NK-92 (cell line): ENCODE measurements around the gene LAIR1.
"Not testable (repeated sequence)": the region's sequence is repeated elsewhere in the genome, so short reads cannot be mapped to it uniquely, and the experiment has no call there.

Experiments
- DNase-seq: peaks from one replicate; lab custom pipeline; 2025; ENCODE audit not compliant: unreplicated experiment; lab: John Stamatoyannopoulos, UW

The LAIR1 gene

DNA sequence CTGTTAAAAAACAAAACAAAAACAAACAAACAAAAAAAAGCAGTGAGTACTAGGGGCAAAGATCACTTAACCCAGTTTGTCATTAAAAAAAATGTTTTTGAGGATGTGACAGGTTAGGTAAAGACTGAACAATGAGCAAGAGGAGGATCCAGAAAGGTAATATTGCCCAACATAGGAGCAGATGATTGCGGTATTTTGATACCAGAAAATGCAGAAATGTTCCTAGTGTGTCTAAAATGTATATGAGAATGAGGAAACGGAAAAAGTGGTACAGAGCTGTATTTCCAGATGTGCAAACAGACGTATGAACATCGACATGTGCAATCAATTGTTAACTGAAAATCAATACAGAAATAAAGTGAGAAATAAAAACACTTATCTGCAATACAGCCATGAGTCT lies 20.9 kb downstream of the LAIR1 start:
- DNase-seq, result no peak

DNA sequence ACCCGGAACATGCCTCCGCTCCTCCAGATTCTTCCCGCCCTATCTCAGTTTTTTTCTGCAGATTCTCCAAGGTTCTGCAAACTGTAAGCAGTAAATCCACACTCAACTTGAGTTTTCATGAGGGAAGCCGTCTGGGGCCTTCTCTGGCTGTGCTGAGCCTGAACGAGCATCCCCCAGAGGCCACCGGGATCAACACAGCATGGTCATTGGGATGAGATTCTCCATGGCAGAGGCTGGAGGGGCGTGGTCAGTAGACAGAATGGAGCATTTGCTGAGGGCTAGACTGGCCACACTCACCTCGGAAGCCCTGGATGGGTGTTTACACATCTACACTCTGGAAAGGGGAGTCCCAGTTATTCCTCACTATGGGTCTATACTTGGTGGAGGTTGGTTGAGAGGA lies 23.4 kb downstream of the LAIR1 start:
- no peak for DNase-seq

DNA sequence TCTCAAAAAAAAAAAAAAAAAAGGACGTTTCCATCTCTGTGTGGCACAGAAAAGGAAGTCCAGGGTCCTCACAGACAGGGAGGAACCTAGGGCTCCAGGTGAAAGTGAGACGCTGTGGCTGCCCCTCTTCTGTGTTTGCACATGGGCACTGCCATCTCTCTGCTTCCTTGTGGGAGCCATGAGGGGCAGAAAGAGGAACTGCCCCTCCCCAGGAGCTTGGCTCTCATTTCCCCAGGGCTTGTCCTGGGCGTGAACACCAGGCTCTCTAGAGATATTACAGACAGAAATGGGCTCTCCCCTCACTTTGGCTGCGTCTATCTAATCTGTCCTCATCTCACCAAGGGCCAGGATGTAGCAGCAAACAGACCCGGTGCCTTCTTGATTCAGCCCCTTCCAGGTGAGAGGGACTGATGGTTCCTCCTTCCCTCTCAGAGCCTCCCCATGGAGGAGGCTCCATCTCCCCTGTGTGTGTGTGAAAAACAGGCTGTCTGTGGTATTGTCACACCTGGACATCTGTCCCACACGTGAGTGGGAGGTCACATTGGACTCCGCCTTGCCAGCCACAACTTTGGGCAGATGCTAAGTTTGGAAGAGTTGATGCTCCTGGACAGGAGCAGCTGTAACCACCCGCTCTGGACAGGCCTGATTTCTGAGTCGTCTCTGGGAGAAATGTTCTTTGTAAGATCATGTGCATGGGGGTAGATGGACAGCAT lies 24.9 kb downstream of the LAIR1 start:
- DNase-seq, result no peak

DNA sequence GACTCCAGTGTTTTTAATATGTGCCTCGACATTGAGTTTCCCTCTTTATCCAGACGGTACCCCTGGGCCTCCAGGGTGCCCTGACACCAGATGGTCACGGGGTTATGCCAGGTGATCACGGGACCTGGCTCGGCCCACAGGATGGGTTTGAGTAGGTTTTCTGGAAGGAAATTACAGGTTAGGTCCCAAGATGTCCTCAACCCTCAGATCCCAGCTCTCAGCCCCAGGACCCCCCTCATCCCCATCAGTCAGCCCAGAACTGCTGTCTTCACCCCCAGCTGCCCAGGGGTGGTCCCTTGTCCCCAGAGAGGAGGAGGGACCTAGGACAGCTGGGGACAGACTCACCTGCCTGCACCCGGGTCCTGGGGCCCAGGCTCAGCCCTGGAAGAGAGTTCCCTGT lies 26.2 kb downstream of the LAIR1 start:
- no peak for DNase-seq

DNA sequence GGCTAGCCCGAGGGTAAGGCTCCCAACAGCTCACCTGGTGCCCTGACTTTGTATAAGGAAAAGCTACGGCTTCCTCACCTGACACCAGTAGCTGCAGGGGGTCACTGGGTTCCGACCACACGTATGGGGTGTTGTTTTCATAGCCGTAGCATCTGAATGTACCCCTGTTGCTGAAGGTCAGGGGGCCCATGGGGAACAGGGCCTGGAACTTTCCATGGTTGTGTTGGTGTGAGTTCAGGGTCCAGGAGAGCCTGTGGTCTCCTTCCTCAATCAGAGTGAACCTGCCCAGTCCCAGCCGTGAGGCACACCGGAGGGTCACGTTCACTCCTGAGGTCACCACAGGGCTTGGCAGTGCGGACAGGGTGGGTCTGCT lies 26.9 kb downstream of the LAIR1 start:
- DNase-seq, result no peak

DNA sequence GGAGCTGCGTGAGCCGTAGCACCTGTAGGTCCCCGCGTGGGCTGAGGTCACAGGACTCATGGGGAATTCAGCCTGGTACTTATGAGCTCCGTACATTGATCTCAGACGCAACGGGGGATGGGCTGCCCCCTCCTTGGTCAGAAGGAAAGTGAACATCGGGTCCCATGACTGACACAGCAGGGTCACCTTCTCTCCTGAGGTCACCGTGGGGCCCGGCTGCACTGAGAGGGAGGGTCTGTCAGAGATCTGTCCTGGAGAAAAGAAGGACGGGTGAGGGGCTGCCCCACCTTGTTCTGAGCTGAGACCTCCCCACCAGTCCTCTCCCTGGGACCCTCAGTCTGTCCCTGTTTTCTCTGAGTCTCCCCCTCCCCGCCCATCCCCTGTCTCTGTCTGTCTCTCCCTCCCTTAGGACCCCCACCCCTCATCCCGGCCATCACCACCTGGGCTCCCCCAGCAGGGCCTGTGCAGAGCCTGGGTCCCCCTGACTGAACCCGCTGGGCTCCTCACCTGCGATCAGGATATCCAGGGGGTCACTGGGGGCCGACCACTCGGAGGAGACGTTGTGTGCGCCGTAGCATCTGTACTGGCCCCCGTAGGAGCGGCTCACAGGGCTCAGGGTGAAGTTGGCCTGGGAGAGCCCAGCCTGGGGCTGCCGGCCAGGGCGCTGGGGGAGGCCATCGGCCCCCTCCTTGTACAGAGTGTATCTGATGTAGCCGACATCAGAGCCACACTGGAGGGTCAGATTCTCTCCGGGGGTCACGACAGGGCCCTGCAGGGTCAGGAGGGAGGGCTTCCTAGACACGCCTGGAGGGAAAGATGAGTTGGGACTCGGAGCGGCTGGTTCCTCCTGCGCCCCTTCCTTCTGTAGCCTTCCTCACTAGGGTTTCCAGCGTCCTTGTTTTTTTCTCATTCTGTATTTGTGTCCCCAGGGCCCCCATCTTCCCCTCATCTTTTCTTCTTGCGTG lies 27.6 kb downstream of the LAIR1 start:
- DNase-seq, result no peak

DNA sequence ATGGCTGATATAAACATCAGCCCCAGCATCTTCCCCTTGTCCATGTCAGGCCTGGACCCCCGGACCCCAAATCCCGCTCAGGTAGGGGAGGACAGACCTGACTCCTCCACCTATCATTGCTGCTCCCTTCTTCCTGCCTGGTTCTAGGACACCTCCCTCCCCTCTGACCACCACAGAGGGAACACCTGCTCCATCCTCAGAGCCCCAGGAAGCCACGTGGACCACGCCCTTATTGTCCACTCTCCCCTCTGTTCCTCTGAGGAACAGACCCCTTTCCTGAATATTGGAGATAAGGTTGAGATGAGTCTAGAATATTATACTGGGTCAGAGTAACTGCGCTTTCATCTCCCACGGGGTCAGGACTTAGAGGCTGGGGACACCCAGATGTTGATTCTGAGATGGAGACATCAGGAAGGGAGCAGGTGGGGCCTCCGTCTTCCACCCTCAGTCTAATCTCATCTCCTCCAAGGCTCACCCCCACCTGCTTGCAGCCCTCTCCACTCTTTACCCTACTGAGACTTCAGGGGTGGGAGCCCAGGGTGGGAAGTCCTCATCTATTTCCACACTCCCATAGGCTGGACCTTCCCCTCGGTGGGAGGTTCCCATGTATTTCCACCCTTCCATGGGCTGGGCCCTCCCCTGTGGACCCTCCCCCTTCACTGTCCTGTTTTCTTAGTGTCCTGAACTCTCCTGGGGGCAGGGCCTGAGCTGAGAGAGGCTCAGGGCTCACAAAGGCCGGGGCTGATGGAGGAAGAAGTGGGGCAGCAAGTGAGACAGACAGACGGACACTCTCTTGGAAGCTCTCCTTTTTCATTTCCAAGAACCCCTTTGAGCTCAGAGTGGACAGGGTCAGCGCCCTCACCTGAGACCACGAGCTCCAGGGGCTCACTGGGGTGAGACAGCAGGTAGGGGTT lies 28.5 kb downstream of the LAIR1 start:
- DNase-seq, result no peak

DNA sequence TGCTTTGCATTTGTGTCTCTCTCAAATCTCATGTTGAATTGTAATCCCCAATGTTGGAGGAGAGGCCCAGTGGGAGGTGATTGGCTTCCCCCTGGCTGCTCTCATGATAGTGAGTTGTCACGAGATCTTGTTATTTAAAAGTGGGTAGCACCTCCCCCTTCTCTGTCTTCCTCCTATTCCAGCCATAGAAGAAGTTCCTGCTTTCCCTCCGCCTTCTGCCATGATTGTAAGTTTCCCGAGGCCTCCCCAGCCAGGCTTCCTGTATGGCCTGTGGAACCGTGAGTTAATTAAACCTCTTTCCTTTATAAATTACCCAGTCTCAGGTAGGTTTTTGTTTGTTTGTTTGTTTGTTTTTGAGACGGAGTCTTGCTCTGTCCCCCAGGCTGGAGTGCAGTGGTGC lies 29.6 kb downstream of the LAIR1 start:
- DNase-seq, result no peak

DNA sequence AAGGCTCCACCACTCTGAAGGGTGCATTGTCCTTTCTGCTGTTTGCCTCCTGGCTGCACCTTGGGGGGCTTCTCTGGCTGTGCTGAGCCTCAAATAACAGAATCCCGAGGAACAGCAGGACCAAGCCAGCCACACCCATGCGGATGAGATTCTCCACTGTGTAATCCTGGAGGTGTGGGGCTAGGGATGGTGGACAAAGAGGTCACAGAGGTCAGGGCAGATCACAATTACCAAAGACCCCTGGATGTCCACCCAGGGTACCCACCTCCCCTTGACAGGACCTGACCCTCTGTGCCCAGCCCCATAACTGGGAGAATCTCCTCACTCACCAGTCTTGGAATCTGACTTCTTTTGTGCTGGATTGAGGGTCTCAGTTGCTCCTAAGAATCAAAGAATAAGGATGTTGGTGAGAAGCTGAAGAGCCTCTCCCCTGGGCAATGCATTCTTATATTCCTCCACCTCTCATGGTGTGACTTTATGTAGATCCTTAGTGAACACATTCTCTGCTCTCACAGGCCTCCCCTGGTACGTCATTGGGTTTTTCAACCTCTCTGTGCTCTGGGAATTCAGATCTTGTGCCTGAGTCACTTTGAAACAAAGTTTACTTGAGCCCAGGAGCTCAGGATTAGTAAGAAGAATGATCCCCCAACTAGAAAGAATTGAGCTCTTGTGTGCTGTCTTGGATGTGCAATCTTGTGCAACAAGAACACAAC lies 31.0 kb downstream of the LAIR1 start:
- no peak for DNase-seq

DNA sequence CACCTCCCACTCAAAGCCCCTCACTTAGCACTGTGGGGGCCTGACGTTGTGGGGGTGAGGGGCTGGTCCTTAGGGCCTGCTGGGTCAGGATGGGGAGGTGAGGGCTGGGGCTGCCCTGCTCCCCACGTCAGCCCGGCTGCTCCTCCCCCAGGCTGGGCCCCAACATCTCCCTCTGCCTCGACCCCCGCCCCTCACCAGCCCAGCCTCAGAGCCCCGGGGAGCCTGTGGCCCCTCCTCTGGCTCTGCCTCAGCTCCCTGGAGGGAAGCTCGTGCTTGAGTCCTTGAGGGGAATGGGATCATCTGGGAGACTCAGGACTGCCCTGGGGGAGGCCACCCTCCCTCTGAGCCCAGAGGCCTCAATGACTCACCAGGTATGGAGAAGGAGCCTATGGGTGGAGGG lies 32.6 kb downstream of the LAIR1 start:
- DNase-seq, result no peak

DNA sequence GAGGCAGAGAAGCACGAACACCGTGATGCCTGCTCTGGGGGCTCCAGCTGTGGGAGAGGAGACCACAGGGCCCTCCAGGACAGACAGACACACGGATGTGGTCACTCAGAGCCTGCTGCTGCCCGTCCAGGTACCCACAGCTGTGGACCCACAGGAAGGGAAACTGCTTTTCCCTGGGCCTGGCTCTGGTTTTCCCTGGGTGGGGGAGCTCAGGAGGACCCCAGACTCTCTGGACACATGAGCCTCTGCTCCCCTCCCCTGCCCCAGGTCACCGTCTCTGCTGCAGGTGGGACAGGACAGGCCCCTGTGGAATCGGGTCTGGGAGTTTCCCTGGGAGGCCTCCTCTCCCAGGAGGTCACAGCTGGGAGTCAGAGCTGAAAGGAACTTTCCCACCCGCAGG lies 33.1 kb downstream of the LAIR1 start:
- no peak for DNase-seq

DNA sequence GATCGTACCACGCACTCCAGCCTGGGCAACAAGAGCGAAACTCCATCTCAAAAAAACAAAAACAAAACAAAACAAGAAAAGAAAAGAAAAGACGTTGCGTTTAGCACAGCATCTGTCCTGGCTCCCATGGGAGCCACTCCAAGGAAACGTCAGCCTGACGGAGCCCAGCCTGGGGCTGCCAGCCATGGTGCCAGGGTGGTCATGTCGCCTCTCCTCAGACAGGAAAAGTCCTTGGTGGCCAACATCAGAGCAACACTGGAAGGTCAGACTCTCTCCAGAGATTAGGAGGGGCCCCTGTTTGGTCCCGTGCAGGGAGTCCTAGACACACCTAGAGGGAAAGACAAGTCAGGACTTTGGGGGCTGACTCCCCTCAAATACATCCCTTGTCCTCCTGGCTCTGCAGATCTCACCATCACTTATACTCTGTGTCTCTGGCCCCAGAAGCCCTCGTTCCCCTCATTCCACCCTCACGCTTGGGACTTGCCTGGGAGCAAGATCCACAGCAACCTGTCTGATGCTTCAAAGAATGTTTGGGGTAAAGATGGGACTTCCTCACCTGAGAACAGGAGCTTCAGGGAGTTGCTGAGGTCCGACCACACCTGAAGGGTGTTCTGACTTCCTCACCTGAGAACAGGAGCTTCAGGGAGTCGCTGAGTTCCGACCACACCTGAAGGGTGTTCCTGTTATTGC lies 35.1 kb downstream of the LAIR1 start:
- no peak for DNase-seq

DNA sequence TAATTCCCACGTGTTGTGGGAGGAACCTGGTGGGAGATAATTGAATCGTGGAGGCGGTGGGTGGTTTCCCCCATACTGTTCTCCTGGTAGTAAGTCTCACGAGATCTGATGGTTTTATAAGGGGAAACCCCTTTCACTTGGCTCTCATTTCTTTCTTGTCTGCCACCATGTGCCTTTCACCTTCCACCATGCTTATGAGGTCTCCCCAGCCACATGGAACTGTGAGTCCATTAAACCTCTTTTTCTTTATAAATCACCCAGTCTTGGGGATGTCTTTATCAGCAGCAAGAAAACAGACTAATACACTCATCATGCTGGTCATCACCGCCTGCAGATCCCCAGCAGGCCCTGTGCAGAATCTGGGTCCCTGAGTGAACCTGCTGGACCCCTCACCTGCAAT lies 36.0 kb downstream of the LAIR1 start:
- DNase-seq, result not testable (repeated sequence)

DNA sequence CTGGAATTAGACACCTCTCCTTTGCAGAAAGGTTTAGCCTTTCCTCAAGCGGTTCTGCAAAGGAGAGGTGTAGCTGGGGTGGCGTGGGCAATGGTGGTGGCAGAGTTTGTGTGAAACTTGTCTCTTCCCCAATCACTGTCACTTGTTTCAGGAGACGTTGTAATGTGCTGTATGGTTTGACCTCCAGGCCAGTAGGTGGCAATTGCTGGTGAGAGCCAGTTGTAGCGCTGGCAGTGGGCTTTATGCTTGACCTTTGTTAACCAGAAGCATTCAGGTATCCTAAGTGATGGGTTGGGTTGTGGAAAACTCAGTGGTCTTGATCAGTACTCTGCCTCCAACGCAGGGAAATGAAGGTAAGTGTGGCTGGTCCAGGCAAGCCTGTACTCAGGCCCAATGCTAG lies 39.1 kb downstream of the LAIR1 start:
- no peak for DNase-seq

DNA sequence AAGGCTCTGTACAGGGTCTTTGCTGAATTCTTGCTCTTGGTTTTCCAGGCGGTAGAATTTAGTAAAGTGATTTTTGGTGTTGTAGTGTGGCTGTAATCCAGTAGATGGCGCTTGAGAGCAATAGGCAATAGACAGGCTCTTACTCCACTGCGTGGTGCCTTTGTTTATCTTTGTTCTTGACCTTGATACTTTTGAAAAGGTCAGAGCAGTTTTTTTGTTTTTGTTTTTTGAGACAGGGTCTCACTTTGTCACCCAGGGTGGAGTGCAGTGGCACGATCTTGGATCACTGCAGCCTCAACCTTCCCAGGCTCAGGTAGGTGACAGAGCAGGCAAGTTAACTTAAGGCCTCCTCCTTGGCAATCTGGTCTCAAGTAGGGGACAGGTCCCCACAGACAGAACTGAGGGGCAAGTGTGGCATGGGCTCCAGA lies 39.5 kb downstream of the LAIR1 start:
- no peak for DNase-seq

DNA sequence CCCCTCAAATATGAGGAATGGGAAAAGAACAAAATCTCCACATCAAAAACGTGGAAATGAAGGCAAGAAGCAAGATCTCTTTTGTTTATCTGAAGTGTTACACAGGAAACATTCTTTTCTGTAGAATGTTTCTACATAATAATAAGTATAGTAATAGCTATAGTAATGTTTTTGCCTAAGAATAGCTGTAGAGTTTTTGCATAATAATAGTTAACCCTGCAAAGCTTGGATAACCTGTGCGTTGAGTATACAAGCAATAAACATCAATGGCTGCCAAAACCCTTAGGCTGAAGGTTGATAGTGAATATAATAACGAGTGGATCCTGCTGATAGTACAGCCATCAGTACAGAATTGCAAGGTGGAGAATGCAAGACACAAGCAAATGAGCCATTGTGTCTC lies 40.7 kb downstream of the LAIR1 start:
- no peak for DNase-seq

DNA sequence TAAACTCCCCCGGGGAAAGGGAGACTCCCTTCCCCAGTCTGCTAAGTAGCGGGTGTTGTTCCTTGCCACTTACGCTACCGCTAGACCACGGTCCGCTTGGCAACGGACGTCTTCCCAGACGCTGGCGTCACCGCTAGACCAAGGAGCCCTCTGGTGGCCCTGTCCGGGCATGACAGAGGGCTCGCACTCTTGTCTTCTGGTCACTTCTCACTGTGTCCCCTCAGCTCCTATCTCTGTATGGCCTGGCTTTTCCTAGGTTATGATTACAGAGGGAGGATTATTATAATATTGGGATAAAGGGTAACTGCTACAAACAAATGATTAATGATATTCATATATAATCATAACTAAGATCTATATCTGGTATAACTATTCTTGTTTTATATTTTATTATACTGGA lies 41.8 kb downstream of the LAIR1 start:
- DNase-seq, result not testable (repeated sequence)

DNA sequence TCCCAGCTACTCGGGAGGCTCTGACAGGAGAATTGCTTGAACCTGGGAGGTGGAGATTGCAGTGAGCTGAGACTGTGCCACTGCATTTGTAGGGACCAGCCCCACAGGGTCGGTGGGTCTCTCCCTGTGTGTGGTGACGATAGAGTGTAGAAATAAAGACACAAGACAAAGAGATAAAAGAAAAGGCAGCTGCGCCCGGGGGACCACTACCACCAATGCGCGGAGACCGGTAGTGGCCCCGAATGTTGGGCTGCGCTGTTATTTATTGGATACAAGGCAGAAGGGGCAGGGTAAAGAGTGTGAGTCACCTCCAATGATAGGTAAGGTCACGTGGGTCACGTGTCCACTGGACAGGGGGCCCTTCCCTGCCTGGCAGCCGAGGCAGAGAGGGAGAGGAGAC lies 42.4 kb downstream of the LAIR1 start:
- not testable (repeated sequence) for DNase-seq

DNA sequence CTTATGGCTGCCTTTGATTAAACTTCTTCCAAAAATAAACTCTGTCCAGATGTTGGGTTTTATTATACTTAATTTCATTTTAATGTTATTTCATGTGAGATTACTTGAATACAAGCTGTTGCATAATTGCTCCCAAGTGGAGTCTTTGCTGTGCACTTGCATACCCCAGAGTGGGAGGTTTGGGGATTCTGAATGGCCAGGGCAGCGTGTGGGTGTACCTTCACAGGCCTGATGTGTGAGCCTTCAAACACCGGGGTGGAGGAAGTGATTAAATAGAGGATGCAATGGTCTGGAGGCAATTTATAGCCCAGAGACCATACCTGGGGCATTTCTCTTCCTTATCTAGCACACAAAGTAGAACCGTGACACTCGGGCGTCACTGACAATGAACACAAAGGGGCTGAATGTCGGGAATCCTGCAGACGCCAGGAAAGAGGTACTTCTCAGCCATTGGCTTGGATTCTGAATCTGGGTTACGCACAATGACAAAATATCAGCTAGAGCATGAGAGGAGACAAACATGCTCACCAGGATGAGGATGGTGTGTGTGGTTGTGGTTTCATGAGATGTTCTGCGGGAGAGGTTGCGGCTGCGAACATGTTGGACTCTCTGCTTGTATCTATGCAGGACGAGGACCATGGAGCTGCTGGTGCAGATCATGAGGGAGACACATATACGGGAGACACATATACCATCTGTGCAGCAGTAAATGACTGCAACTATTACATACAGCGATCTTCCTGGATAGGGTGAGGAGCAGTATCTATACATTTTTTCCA lies 44.6 kb downstream of the LAIR1 start:
- no peak for DNase-seq
